Loucy (cell line): ENCODE data around the gene TP53AIP1.
A peak's percentile ranks its signal among the peaks of the same experiment; 100 is the strongest.

ENCODE experiments used
- H2AFZ ChIP-seq: fragments of 200-600 bp; sonication (generic); 2 replicates; pipeline ENCODE4 v1.6.0; 2016; ENCODE audit warnings: antibody characterized with exemption, mild to moderate bottlenecking, low read length, moderate library complexity
- H3F3A ChIP-seq: fragments of 200-600 bp; 2 replicates; pipeline ENCODE4 v1.6.0; 2016; ENCODE audit warnings: antibody characterized with exemption, low read depth, mild to moderate bottlenecking
- H3K27me3 ChIP-seq: fragments of 200-600 bp; sonication (generic); 2 replicates; pipeline ENCODE4 v1.6.1; 2014; ENCODE audit warnings: low read length, mild to moderate bottlenecking; ENCODE audit not compliant: insufficient read depth, poor library complexity, severe bottlenecking
- H3K36me3 ChIP-seq: fragments of 200-600 bp; sonication (generic); 2 replicates; pipeline ENCODE4 v1.6.1; 2016; ENCODE audit warnings: low read length; ENCODE audit not compliant: insufficient read depth
- H3K4me1 ChIP-seq: fragments of 200-600 bp; sonication (generic); 2 replicates; pipeline ENCODE4 v1.5.1; 2014; ENCODE audit warnings: low read length, mild to moderate bottlenecking; ENCODE audit not compliant: insufficient read depth, poor library complexity, severe bottlenecking
- H3K4me2 ChIP-seq: fragments of 200-600 bp; sonication (generic); 2 replicates; pipeline ENCODE4 v1.6.0; 2014; ENCODE audit warnings: antibody characterized with exemption, low read length, low read depth, mild to moderate bottlenecking; ENCODE audit not compliant: poor library complexity, severe bottlenecking
- H3K4me3 ChIP-seq: fragments of 200-600 bp; sonication (generic); 2 replicates; pipeline ENCODE4 v1.5.1; 2014; ENCODE audit warnings: low read length, mild to moderate bottlenecking, mixed read lengths; ENCODE audit not compliant: poor library complexity, severe bottlenecking
- H3K79me2 ChIP-seq: fragments of 200-600 bp; sonication (generic); 2 replicates; pipeline ENCODE4 v1.6.1; 2014; ENCODE audit warnings: low read length; ENCODE audit not compliant: insufficient read depth
- H3K9ac ChIP-seq: fragments of 200-600 bp; sonication (generic); 2 replicates; pipeline ENCODE4 v1.6.0; 2014; ENCODE audit warnings: mild to moderate bottlenecking, low read depth, low read length, moderate library complexity; ENCODE audit not compliant: poor library complexity, severe bottlenecking
- H3K9me2 ChIP-seq: fragments of 200-600 bp; sonication (generic); replicated peaks from 2 replicates; pipeline ENCODE4 v1.6.1; 2016; ENCODE audit warnings: low read depth, low read length, mixed read lengths
- H3K9me3 ChIP-seq: fragments of 200-600 bp; sonication (generic); 2 replicates; pipeline ENCODE4 v1.6.1; 2014; ENCODE audit warnings: mild to moderate bottlenecking, antibody characterized with exemption, low read length, low read depth; ENCODE audit not compliant: insufficient read depth
- H4K20me1 ChIP-seq: fragments of 200-600 bp; sonication (generic); 2 replicates; pipeline ENCODE4 v1.6.0; 2014; ENCODE audit warnings: antibody characterized with exemption, low read length, mild to moderate bottlenecking; ENCODE audit not compliant: insufficient read depth, poor library complexity, severe bottlenecking
- CTCF ChIP-seq: fragments of 200-600 bp; sonication (generic); conservative IDR thresholded peaks from 2 replicates; pipeline ENCODE4 v1.5.1; 2014; ENCODE audit warnings: mild to moderate bottlenecking, antibody characterized with exemption, low read length
- EZH2phosphoT487 ChIP-seq: fragments of 200-600 bp; IDR thresholded peaks from 2 replicates; pipeline ENCODE4 v1.6.1; 2018; ENCODE audit warnings: antibody characterized with exemption, mild to moderate bottlenecking, moderate library complexity, borderline replicate concordance

The TP53AIP1 gene

GRCh38 chr11:128886406-128887124 lies 56.1 kb downstream of the TP53AIP1 start:
- no peak overlapping the region for H2AFZ ChIP-seq
- no peak overlapping the region for H3K4me2 ChIP-seq
- no peaks in the 10 kb centered on the region for H3F3A ChIP-seq
- H3K9me2 ChIP-seq, result no peaks in the 10 kb centered on the region
- TF ChIP-seq EZH2phosphoT487, result no peak
- peak; percentile 68 for TF ChIP-seq CTCF
- no peak overlapping the region for H3K9ac ChIP-seq
- no peaks in the 10 kb centered on the region for H3K9me3 ChIP-seq
- H3K4me1 ChIP-seq, result peaks cover 9% of the 10 kb centered on the region
- peaks cover 8% of the 10 kb centered on the region for H3K27me3 ChIP-seq
- no peak overlapping the region for H3K4me3 ChIP-seq
- H3K36me3 ChIP-seq, result no peaks in the 10 kb centered on the region
- H3K79me2 ChIP-seq, result no peaks in the 10 kb centered on the region
- H4K20me1 ChIP-seq, result no peaks in the 10 kb centered on the region
